Upper lobe of right lung (tissue), 1 donor: ENCODE data around the gene ABCA9. TPM values are rescaled to one million over a fixed set of nuclear protein-coding genes. Genes with fewer than 3 reads are reported as not detected.

Experiments
- ATAC-seq: fragments of 200-7000 bp; cut with Tn5 transposase; one replicate; pipeline ENCODE4 v1.9.1; 2020; ENCODE audit warnings: mild to moderate bottlenecking, moderate library complexity
- DNase-seq: peaks from one replicate; pipeline ENCODE4 v3.0.0-alpha.2; 2020
- H3K27ac ChIP-seq: fragments of 200-600 bp; one replicate; pipeline ENCODE4 v1.8.0; 2022
- H3K27me3 ChIP-seq: fragments of 200-600 bp; one replicate; pipeline ENCODE4 v1.8.0; 2022; ENCODE audit warnings: mild to moderate bottlenecking
- H3K36me3 ChIP-seq: fragments of 200-600 bp; one replicate; pipeline ENCODE4 v1.8.0; 2022
- H3K4me1 ChIP-seq: fragments of 200-600 bp; one replicate; pipeline ENCODE4 v1.8.0; 2022
- H3K4me3 ChIP-seq: fragments of 200-600 bp; one replicate; pipeline ENCODE4 v1.8.0; 2022; ENCODE audit warnings: mild to moderate bottlenecking
- H3K9me3 ChIP-seq: fragments of 200-600 bp; one replicate; pipeline ENCODE4 v1.8.0; 2022
- CTCF ChIP-seq: fragments of 200-600 bp; IDR thresholded peaks from one replicate; pipeline ENCODE4 v1.8.0; 2022; ENCODE audit warnings: antibody characterized with exemption
- intact Hi-C: fragments of 100-400 bp; cut with DNase I; formaldehyde crosslinking; loops from one replicate; pipeline ENCODE4 v1.11.0; 2022
- total RNA-seq: library from RNA; stranded (reverse); fragmentation: NEBNext Ultra II Directional; extraction: Animal tissue kit (Norgen Biotek cat#: 25700); gene quantifications from one replicate; pipeline ENCODE4 v1.2.1, GENCODE V29; 2021
- donor health status: DM: no; HTN: yes; CAD: no; lungs with severe emphysema.

ABCA9 gene
- total RNA-seq, 1 donor from 2014 or later: 11.1 TPM

DNA sequence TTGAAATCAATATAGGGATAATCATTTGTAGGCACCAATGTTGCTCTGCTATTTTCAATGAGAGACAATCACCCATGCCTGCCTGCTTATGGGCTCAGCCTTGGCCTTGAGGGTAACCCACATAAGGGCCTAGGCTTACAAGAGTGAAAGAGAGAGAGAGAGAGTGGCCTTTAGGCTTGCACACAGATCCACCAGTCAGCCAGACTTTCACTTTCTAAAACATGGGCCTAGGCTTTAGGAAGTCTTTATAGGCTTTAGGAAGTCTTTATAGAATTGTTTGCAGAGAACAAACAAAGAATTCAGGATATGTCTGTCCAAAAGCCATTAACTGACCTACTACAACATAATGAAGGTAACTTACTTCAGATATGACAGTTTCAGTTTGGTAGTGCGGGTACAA is 3.4 kb downstream of the ABCA9 start:
- no peak for DNase-seq
- Histone ChIP-seq H3K4me1 (no peaks in the 10 kb centered on the region), H3K27me3 (no peaks in the 10 kb centered on the region), H3K36me3 (no peaks in the 10 kb centered on the region), H3K27ac (no peak overlapping the region), H3K4me3 (no peak overlapping the region), H3K9me3 (no peaks in the 10 kb centered on the region)
- intact Hi-C loops: no loop called here
- no peak for ATAC-seq
- TF ChIP-seq CTCF: no peak

DNA sequence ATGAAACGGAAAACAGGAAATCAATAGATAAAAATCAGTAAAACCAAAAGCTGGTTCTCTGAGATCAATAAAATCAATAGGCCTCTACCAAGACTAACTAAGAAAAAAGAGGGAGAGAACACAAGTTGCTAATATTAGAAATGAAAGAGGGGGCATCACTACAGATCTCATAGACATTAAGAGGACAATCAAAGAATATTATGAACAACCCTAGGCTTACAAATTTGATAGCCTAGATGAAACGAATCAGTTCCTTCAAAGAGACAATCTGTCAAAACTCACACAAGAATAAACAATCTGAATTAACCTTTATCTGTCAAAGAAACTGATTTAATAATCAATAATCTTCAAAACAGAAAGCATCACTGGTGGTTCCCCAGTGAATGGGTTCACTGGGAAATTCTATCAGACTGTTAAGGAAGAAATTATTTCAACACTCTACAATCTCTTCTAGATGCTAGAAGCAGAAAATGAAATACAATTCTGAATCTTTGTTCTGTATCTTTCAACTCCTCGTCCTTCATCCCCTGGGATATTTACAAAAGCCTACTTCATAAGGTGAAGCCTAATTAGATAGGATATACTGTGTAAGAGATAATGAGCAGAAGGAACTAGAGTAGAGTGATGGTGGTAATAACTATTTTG is 4.4 kb downstream of the ABCA9 start:
- ATAC-seq (no peak), DNase-seq (no peak)
- no peak for TF ChIP-seq CTCF
- Histone ChIP-seq H3K36me3 (no peaks in the 10 kb centered on the region), H3K4me3 (no peak overlapping the region), H3K27me3 (no peaks in the 10 kb centered on the region), H3K4me1 (no peaks in the 10 kb centered on the region), H3K9me3 (no peaks in the 10 kb centered on the region), H3K27ac (no peak overlapping the region)
- intact Hi-C loops: no loop called here

GRCh38 chr17:69055334-69055733 is 5.4 kb downstream of the ABCA9 start:
- H3K36me3 ChIP-seq: no peaks in the 10 kb centered on the region
- DNase-seq (no peak), ATAC-seq (no peak)
- no peaks in the 10 kb centered on the region for H3K9me3 ChIP-seq
- no peaks in the 10 kb centered on the region for H3K4me1 ChIP-seq
- H3K4me3 ChIP-seq: no peak overlapping the region
- TF ChIP-seq CTCF: no peak
- H3K27me3 ChIP-seq: no peaks in the 10 kb centered on the region
- no peak overlapping the region for H3K27ac ChIP-seq
- intact Hi-C loops: no loop called here

GRCh38 chr17:69050999-69051775 is 9.5 kb downstream of the ABCA9 start:
- Histone ChIP-seq H3K4me1 (peaks cover 8% of the 10 kb centered on the region), H3K27me3 (no peaks in the 10 kb centered on the region), H3K36me3 (no peaks in the 10 kb centered on the region), H3K4me3 (no peak overlapping the region), H3K9me3 (no peaks in the 10 kb centered on the region), H3K27ac (no peak overlapping the region)
- intact Hi-C loops: no loop called here
- DNase-seq (no peak), ATAC-seq (no peak)
- TF ChIP-seq CTCF: no peak

- TF ChIP-seq CTCF: no peak
- ATAC-seq (no peak), DNase-seq (no peak)
- no peaks in the 10 kb centered on the region for H3K36me3 ChIP-seq
- no peak overlapping the region for H3K27ac ChIP-seq
- intact Hi-C loops: no loop called here
- peaks cover 8% of the 10 kb centered on the region for H3K4me1 ChIP-seq
- no peaks in the 10 kb centered on the region for H3K9me3 ChIP-seq
- no peak overlapping the region for H3K4me3 ChIP-seq
- H3K27me3 ChIP-seq: no peaks in the 10 kb centered on the region
Measured at GRCh38 chr17:69048634-69049033, 12.1 kb downstream of the ABCA9 start.
